GM18526 (cell line): ENCODE results near the gene C10orf67.

Experiments
- POLR2A ChIP-seq: IDR thresholded peaks from 3 replicates; pipeline ENCODE4 v1.6.1; 2011; ENCODE audit not compliant: insufficient read length; ENCODE audit errors: extremely low read depth

The C10orf67 gene

DNA sequence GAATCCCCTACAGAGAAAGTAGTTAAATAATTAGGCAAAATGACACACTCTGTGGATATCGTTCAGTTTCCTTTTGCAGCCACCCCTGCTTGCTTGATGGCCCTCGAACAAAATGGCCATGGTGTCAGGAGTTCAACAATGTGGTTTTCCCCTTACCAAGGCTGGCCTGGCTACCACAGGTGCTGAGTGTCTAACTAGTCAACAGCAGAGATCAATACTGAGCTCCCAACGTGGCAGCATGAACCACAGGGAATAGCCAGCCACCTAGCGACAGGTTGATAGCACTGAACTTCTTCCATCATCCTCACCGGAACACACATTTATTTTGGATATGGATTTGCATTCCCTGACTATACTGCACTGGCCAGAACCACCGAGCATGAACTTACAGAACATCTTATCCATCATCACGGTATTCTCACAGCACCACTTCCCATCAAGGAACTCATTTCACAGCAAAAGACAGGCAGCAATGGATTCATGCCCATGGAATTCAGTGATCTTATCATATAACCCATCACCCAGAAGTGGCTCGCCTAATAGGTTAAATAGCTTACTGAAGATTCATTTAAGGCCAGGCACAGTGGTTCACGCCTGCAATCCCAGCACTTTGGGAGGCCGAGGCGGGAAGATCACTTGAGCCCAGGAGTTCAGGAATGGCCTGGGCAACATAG, 6.3 kb downstream of the C10orf67 start:
- TF ChIP-seq POLR2A: no peak

DNA sequence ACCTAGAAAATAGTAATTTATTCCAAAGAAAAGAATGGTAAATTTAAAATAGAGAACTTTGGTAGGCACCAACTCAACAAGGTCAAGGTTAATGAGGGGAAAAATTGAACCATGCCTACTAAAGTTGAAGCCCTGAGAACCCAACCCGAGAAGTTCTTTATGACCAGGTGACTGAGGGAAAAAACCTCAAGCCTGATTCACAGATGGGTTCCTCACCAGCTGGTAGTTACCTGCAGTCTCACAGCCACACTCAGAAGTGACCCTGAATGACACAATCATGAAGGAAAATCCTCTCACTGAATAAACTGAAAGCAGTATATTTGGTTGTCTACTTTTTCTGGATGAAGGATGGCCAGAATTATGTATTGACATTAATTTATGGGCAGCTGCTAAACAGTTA, 7.0 kb downstream of the C10orf67 start:
- no peak for TF ChIP-seq POLR2A

DNA sequence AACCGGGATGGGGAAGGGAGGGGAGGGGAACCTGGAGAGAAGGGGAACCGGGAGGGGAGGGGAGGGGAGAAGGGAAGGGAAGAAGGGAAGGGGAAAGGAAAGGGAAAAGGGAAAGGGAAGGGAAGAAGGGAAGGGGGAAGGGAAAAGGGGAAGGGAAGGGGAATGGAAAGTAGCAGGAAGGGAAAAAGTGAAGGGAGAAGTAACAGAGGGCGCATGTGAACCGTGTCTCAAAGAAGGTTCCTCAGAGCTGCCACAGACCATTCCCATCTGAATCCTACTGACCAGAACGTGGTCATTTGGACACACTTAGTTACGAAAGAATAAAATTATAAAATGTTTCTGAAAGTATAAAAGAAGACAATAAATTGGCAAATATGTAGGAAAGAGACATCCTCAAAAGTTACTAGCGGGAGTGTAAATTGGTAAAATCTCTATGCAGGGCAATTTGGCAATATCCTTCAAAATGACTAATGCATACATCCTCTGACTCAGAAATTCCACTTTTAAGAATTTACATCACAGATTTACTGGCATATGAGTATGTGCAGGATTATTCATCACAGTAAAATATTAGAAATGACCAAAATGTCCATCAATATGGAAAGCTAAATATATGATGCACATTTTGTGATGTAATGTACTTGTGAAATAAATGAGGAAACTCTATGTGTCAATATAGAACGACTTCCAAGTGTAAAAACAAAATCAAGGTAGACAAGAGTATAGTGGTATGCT, 12.9 kb downstream of the C10orf67 start:
- no peak for TF ChIP-seq POLR2A

DNA sequence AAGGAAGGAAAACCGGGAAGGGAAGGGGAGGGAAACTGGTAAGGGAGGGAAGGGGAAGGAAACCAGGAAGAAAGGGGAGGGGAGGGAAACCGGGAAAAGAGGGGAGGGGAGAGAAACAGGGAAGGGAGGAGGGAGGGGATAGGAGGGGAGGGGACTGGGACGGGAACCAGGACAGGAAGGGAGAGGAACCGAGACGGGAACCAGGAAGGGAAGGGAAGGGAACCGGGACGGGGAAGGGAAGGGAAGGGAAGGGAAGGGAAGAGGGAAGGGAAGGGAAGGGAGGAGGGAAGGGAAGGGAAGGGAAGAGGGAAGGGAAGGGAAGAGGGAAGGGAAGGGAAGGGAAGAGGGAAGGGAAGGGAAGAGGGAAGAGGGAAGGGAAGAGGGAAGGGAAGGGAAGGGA, 13.6 kb downstream of the C10orf67 start:
- no peak for TF ChIP-seq POLR2A

DNA sequence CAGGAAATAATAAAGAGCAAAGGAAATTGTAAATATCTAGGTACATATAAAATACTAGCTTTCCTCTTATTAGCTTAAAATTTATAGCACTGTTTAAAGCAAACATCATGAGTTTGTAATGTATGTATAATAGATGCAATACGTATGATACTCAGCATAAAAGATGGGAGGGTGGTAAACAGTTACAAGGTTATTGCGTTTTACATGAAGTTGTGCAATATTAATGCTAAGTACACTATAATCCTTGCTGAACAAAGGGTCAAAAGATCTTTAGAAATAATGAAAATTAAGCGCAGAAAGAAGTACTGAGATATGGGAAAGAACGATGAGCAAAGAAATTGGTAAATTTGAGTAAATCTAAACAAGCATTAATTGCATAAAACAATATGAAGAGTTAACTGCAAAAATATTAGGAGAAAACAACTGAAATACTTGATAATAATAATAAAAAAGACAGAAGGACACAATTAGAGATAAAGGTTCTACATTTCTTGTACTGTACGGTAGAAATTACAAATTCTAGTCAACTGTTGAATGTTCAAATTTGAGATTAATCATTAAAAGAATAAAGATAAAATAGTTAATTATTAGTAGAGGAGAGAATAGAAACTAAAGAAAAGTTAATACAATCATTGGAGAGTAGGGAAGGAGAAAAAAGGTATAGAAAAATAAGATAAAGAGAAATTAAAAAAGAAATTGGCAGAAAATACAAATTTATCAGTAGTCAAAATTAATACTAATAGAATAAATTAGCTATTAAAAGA, 17.9 kb downstream of the C10orf67 start:
- no peak for TF ChIP-seq POLR2A

DNA sequence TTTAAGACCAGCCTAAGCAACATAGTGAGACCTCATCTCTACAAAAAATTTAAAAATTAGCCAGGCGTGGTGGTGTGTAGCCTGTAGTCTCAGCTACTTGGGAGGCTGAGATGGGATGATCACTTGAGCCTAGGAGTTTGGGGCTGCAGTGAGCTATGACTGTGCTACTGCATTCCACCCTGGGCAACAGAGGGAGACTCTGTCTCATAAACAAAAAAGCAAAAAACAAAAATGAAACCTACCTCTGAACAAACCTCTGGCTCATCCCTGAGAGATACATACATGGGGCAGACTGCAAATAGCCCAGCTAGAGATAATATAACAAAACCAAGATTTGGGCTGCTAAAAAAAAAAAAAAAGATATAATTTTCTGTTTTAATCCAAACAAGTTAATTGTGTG, 19.5 kb downstream of the C10orf67 start:
- TF ChIP-seq POLR2A: no peak

DNA sequence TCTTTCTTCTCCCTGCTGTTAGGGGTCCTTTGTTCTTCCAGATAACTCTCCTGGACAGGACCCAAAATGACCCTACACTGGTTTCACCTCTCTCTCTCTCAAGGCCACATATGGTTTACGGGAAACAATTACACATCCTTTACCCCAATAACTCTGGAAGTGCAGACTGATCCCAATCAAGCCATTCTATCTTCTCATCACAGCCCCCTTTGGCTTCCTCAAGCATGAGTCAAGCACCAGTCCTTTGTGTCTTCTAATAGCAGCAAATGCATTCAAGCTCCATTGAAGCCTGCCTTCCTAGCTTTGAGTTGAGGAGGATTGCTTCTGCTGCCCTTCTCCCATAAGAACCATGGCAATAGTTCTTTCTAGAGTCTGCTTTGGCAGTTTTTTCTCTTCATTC, 20.2 kb downstream of the C10orf67 start:
- no peak for TF ChIP-seq POLR2A

DNA sequence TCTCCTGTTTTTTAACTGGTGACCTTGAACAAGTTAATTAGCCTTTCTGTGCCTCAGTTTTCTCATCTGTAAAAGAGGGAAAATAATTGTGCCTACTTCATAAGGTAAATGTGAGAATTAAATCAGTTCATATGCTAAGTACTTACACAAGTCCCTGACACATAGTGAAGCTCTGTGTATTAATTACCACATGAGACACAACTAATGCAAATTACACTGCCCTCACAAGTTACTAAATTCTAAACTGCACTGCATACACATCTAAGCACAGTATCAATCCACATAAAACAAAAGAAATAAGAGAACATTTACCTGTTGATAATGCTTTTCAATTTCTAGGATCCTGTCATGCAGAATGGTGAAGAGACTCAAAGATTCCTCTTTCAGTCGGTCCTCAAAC, 22.5 kb downstream of the C10orf67 start:
- TF ChIP-seq POLR2A: no peak

DNA sequence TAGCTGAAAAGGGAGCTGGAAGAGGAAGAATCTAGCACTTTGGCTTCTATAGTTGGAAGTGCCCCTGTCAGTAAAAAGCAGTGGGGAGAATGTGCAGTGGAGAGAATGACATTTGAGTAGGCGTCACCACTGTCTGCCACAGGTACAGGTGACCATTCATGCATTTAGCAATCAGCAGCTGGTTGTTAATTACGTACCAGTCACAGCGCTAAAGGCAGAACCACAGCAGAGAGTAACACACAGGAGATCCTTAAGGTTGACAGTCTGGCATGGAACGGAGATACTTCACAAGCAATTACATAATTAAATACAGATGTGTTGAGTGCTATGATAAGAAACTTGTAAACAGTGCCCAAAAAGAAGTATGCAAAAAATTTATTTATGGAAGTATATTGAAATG, 24.8 kb downstream of the C10orf67 start:
- TF ChIP-seq POLR2A: no peak

DNA sequence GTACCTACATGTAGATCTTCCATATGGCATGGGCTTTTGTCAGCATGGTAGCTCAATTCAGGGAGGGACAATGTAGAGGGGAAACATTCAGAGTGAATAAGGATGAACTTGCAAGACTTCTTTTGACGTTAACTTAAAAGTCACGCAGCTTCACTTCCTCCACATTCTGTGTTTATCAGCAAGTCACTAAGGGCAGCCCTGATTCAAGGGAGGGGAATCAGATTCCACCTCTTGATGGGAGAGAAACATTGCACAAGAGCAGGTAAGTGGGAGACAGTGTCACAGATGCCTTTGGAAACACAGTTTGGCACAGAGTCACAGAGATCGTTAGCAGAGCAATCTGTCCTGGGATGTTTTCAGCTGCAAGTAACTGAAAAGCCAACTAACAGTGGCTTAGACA, 26.2 kb downstream of the C10orf67 start:
- no peak for TF ChIP-seq POLR2A

DNA sequence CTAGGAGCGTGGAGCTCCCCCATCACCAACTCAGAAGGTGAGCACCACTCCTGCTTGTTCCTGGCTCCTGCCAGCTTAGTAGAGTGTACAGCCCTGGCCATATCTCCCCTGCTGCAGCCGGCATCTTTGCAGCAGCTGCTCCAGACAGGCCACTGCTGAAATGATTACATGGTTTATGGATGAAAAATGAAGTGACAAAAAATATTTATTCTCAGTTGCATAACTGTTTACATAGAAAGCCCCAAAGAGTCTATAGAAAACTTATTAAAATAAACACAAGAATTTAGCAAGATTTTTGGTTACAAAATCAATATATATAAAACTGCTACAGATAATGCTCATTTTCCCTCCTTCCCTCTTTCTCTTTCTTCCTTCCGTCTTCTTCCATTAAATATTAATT, 27.2 kb downstream of the C10orf67 start:
- no peak for TF ChIP-seq POLR2A

DNA sequence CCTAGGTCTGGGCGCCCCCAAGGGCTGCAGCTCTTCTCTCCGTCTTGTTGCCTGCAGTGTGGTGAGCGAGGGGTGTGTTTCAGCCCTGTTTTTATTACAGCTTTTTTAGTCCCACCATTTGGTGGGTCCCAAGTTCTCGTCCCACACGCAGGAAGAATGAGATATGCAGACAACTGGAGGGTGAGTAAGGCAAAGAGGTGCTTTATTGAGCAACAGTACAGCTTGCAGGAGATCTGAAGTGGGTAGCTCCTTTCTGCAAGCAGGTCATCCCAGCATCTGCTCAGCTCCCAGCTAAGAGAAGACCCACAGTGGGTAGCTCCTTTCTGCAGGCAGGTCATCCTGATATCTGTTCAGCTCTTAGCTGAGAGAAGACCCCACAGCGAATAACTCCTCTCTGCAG, 28.2 kb downstream of the C10orf67 start:
- no peak for TF ChIP-seq POLR2A

DNA sequence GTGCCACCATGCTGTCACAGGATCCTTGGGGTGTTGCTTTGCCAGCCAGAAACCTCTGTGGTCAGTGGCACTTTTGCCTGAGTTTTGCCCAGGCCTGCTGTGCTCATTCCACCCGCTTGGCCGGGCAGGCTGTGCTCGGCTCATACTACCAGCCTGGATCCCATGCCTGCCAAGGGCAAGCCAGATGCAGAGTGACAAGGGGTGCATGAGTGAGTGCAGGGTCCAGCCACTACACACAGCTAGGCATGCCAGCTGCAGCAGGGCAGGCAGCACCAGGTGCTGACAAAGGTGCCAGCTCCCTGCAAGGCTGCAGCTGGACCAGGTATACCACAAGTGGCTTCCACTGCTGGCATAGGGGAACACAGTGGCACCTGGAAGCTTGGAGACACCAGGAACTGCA, 28.6 kb downstream of the C10orf67 start:
- TF ChIP-seq POLR2A: no peak

DNA sequence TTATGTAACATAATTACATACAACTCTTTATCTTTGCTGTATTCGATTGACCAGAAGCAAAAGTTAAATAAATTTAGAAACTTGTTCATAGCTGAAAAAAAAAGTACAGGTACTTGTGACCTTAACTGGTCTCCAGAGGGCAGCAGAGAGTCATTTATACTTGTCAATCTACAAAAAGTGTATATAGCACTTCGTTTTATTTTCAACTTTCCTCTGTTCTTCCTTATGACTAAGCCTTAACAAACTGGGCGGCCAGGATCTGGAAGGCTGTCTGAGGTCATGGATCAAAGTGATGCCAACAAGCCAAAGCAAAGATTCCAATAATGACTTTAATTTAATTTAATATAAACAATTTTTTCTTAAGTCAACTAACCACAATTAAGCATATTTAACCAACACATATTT, 29.8 kb downstream of the C10orf67 start:
- TF ChIP-seq POLR2A: no peak

DNA sequence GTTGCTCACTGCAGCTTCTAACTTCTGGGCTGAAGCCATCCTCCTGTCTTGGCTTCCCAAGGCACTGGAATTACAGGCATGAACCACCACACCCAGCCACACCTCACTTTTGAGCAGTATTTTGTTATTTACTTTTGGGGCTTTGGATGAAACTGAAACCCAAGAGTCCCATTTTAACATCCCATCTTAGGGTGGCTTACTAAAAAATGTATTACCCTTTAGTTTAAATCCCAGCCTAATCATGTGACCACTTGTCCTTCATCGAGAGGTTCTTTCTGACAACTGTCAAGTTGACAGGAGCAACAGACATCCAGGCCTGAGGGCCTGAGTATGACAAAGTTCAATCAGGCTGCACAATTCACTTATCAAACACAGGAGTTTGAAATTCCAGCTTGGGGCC, 33.6 kb downstream of the C10orf67 start:
- no peak for TF ChIP-seq POLR2A

DNA sequence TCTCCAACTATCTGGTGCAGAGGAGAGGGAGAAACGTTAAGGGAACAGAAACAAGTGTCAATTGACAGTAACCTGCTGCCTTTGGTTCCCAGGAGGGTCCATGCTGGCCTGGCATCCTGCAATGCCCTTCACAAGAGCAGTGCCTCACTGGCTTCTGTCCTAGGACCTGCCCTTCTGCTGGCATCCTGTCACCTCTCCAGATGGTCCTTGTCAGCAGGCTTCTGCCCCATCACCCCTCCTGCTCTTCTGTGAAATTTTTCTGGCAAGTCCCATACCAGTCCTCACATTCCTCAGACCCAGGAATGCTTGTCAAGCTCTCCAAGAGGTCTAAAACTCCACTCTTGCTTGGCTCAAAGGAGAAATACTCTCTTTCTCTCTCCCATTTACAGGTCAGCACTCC, 34.2 kb downstream of the C10orf67 start:
- TF ChIP-seq POLR2A: no peak
